HG02623 (cell line): Measurements from ENCODE around the gene MRC2.
"Not testable (repeated sequence)": the region's sequence is repeated elsewhere in the genome, so short reads cannot be mapped to it uniquely, and the experiment has no call there.

ENCODE experiments used
- ATAC-seq: cut with Tn5 transposase; IDR thresholded peaks from one replicate; pipeline ENCODE4 v1.9.1; 2021; ENCODE audit warnings: moderate library complexity; ENCODE audit not compliant: unreplicated experiment

MRC2 gene

GRCh38 chr17:62613095-62613494 lies 14.4 kb upstream of the MRC2 start:
- ATAC-seq: not testable (repeated sequence)

DNA sequence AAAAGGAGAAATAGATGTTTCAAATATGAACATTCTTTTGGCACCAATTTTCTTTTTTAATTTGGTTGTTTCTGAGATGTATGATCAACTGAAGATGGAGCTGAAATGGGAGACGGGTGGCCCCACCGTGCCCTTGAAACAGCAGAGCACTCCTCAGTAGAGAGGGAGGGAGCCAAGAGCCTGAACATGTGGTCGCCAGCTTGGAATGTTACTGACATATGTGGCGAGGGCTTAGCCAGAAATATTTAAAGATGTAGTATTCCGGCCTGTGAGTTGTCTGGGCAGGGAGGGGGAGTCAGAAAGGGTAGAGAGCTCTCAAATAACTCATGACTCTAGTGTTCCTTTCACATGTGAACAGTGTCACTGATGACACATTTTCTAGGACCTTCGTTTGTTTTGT lies 13.3 kb upstream of the MRC2 start:
- ATAC-seq: no peak

GRCh38 chr17:62615503-62615902 lies 12.0 kb upstream of the MRC2 start:
- ATAC-seq: no peak

DNA sequence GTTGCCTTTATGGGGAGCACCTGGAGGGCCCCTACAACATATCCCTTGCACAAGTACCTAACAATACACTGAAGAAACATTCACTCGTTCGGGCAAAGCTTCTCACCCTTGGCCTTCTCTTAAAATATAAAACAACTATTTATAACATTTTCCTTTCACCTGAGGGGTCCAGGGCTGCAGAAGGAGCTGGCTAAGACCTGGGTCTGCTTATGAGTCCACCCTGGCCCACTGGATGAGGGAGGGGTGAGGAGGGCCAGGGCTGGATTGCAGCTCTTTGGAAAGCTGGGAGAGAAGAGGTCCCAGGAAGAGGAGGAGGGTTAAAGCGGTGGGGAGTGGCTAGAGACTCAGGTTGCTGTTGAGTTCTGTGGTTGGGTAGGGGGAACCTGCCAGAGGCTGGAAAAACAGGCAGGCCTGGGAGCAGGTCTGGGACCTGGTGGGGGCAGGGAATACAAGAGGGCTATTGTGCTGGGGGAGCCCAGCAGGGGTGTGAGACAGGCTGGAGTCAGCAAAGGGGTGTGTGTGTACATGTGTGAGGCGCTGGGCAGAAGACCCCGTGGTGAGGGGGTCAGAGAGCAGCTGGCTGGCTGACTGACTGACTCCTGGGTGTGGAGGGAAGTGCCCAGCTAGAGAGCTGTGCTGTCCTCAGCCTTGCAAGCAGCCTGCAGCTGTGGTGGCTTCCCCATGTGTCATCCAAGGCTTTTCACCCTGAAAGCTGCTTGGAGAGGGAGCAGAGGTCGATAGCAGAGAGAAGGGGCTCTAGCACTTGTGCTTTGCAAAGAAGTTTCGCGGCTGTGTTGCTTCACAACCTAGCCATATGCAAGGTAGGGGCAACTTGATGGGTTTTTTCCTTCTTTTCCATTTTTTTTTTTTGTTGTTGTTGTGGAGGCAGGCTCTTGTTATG lies 10.2 kb upstream of the MRC2 start:
- no peak for ATAC-seq

- ATAC-seq: no peak
These were observed 9.5 kb upstream of the MRC2 start for GRCh38 chr17:62617894-62618472.

DNA sequence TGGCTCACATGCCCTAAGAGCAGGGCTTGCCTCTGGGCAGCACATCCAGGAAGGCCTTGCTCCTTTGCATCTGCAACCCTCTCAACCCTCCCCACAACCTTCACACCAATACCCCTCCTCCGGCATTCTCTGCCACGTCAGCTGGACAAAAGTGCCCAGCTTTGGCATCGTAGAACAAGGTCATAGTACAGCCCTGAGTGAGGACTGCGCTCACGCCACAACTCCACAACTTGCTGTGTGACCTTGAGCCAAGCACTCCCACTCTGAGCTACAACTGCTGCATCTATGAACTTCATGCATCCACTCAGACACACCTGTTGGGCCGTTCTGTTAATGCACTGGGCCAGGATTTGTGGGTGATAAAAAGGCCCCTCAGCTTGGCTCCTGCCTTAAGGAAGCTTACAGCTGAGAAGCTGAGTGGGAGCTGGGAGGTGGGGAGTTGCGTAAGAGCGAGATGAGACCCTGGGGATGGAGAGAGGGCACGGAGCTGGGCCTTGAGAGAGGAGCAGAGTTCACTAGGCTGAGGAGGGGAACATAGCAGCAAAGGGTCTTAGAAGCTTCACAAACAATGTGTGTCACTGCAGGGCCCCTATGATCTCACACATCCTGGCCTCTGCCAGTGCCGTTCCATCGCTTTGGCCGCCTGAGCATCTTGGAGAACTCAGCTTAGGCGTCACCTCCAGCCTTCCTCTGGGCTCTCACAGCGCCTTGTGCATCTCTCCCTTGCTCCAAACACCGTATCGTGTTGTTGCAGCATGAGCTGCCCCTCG lies 8.6 kb upstream of the MRC2 start:
- no peak for ATAC-seq

GRCh38 chr17:62619417-62620155 lies 7.9 kb upstream of the MRC2 start:
- ATAC-seq: no peak

DNA sequence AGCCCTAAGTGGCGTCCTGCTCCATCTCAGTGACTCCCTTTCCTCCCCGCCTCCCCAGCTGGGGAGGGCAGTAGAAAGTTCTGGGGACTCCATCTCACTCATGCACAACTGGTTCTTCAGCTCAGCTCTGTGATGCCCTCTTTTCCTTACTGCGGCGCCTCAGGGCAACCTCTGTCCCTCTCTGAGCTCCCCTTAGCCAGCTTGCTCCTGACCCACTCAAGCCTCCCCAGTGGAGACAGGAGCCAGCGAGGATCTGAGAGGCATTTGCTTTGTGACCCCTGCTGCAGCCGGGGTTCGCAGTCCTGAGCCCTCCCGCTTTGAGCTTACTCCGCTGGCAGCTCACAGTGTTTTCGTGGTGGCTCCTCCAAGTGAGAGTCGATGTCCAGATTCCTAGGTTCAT lies 6.2 kb upstream of the MRC2 start:
- ATAC-seq: no peak

DNA sequence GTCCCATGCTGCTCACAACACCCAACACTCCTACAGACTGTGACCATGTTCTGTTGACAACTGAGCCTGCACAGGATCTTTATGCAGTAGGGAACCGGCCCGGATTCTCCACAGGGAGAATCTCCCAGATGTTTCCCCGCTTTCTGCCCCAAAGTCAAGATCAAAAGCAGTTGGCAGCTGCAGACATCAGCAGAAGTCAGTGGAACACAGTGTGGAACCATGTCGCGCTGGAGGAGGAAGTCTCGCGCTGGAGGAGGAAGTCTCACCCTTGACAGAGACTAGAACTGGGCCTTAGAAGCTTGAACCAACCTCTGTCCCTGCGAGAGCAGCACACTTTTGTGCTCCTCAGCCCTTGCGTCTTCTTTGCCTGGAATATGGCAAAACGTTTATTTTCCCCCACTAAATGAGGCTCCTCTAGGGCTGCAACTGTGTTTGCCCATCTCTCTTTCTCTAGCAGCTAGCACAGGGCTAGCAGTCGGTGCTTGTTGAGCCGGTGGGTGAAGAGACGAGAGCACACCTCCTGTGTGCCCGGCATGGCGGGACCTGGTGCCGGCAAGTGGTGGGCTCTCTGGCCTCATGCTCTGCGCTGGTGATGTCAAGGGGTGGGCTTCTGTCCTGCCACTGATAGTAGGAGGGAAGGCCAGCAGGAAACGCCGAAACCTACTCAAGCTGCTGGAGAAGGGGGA lies 2.1 kb upstream of the MRC2 start:
- no peak for ATAC-seq

- ATAC-seq: no peak
These were observed 1.6 kb upstream of the MRC2 start for GRCh38 chr17:62625870-62626200.

GRCh38 chr17:62626719-62627218 lies 701 bp upstream of the MRC2 start:
- no peak for ATAC-seq

GRCh38 chr17:62627904-62628633 lies 599 bp downstream of the MRC2 start:
- no peak for ATAC-seq

DNA sequence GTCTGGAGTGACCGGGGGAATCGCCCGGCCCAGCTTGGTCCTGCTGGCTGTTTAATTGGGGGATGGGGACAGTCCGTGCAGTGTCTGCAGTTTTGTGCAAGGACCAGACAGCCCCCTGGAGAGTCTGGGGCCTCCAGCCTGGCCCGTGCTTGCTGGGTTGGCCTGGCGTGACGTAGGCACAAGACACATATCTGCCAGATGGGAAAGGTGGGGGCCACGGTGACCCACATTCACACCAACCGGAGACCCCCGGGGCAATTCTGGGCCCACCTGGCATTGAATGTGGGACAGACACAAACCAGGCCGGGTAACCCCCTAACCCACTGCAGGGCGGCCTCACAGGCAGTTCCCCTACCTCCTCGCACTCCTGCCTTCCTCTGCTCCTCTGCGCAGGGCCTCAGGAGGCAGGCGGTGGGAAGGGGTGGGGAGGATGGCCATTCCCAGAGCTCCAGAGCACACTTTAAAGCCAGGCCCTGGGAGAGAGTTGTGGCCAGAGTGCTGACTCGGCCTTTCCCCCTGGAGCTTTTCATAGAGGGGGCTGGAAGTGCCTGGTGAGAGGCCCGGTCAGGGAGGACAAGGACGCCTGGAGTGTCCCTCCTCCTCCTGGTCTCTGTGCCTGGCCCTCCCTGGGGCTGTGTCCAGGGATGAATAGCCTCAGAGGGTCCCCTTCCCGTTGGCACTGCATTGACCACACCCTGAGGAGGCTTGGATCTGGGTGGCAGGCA lies 1.5 kb downstream of the MRC2 start:
- ATAC-seq: no peak

- no peak for ATAC-seq
These were observed 2.3 kb downstream of the MRC2 start for GRCh38 chr17:62629556-62630364.

- ATAC-seq: no peak
These were observed 3.1 kb downstream of the MRC2 start for GRCh38 chr17:62630365-62631085.

GRCh38 chr17:62631086-62631935 lies 3.8 kb downstream of the MRC2 start:
- ATAC-seq: no peak
